Thyroid gland (tissue), 4 donors: ENCODE data around the gene CAMTA1.

Experiments
- POLR2A ChIP-seq, 2 donors: fragments of 450-650 bp; IDR thresholded peaks; one replicate each; pipeline ENCODE4 v1.6.1; 2017; ENCODE audit warnings: antibody characterized with exemption in 2 of 2, mild to moderate bottlenecking in 2 of 2, moderate library complexity in 1 of 2
- TF ChIP-seq, protein P1 (sequence below), 6 experiments: fragments of 200-600 bp in 3 of 6; fragments of 450-650 bp in 3 of 6; sonication (generic) in 3 of 6; IDR thresholded peaks; one replicate each; pipeline ENCODE4 v1.5.1; 2016 to 2019; ENCODE audit warnings: antibody characterized with exemption in 6 of 6, mild to moderate bottlenecking in 2 of 6, inconsistent platforms in 1 of 6, moderate library complexity in 1 of 6

DNA sequence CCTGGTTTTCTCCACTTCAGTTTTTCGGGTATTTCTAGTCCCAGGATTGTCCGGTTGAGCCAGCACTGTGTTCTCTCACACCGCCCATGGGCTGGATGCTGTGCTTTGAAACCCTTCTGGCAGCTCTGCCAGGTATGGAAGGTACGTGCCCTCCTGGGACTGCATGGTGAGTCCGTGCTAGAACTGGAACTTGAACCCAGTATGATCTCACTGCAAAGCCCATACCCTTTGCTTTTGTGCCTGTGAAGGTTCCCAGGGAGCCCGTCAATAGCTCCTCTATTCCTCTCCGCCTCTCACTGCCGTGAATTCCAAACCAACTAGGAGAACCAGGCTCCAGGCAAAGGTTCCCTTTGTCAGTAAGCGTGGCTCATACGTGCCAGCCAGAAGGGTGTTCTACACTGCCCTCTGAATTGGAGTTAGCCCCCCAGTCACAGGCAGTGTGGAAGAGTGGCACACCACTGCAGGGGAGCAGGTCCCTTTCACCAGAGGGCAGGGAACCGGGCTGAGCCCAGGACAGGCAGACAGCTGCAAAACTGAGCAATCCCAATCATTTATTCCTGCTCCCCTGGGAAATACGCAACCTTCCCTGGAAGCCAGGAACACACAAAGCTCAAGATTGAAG, 310.2 kb downstream of the CAMTA1 start:
- TF ChIP-seq, protein P1, sequence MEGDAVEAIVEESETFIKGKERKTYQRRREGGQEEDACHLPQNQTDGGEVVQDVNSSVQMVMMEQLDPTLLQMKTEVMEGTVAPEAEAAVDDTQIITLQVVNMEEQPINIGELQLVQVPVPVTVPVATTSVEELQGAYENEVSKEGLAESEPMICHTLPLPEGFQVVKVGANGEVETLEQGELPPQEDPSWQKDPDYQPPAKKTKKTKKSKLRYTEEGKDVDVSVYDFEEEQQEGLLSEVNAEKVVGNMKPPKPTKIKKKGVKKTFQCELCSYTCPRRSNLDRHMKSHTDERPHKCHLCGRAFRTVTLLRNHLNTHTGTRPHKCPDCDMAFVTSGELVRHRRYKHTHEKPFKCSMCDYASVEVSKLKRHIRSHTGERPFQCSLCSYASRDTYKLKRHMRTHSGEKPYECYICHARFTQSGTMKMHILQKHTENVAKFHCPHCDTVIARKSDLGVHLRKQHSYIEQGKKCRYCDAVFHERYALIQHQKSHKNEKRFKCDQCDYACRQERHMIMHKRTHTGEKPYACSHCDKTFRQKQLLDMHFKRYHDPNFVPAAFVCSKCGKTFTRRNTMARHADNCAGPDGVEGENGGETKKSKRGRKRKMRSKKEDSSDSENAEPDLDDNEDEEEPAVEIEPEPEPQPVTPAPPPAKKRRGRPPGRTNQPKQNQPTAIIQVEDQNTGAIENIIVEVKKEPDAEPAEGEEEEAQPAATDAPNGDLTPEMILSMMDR (IDR thresholded peaks at IDR 0.05): no peak
- no peak for TF ChIP-seq POLR2A (IDR thresholded peaks at IDR 0.05)
